ENCODE measurements around the gene NPLOC4.

DNA sequence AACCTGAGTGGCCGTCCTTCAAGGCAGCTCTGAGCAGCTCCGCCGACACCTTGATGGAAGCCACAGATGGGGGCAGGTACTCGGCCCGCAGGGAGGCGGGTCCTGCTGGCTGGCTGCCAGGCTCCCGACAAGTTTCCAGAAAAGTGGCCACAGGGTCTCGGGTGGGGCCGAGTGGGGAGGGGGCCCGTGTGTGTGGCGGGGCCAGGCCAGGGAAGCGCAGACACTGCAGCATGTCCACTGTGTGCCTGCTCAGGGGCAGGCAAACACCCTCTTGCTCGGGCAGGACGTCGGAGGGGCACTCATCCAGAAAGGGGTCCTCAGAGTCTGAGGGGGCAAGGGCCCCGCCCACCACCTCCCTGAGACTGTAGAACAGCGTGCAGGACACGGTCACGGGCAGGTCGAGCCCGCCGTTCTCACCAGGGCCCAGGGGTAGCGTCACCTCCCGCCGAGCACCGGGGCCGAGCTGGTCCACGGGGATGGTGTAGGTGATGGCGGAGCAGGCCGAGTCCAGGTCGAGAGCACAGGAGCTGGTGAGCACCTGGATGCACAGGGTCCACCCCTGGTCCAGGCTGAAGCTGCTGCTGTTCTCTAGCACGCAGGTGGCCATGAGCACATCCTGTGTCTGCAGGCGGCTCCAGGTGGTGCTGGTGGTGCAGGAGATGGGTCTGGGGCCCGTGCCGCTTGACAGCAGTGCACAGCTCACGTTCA lies 89.9 kb downstream of the NPLOC4 start:
- TF ChIP-seq, protein P1, sequence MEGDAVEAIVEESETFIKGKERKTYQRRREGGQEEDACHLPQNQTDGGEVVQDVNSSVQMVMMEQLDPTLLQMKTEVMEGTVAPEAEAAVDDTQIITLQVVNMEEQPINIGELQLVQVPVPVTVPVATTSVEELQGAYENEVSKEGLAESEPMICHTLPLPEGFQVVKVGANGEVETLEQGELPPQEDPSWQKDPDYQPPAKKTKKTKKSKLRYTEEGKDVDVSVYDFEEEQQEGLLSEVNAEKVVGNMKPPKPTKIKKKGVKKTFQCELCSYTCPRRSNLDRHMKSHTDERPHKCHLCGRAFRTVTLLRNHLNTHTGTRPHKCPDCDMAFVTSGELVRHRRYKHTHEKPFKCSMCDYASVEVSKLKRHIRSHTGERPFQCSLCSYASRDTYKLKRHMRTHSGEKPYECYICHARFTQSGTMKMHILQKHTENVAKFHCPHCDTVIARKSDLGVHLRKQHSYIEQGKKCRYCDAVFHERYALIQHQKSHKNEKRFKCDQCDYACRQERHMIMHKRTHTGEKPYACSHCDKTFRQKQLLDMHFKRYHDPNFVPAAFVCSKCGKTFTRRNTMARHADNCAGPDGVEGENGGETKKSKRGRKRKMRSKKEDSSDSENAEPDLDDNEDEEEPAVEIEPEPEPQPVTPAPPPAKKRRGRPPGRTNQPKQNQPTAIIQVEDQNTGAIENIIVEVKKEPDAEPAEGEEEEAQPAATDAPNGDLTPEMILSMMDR (conservative IDR thresholded peaks at IDR 0.05 in 1 of 2, IDR thresholded peaks at IDR 0.05 in 1 of 2; ENCODE audit: extremely low read depth in 1 of 2, insufficient read depth in 1 of 2, low read depth in 1 of 2, low read length in 2 of 2), result no peak
- TF ChIP-seq EZH2 (IDR thresholded peaks at IDR 0.05; ENCODE audit: borderline replicate concordance, low read length), result no peak
